ENCODE results near the gene NINL.

DNA sequence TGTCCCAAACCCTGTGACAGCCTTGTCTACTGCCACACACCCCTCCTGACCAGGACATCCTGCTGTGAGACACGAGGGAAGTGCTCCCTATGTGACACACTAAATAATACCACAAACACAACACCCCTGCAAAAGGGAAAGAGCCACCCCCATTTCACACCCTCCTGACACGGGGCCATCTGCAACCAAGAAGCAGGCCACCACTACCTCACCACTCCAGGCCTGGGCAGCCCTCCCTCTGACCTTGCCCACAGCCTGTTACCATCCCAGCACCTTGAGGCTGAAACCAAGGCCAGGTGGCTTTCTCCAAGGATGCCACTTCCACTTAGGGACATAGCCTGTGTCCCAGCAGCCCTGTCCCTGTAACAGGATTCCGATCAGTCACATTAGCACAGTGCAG lies 68.2 kb downstream of the NINL start:
- TF ChIP-seq EZH2 (IDR thresholded peaks at IDR 0.05; ENCODE audit: borderline replicate concordance) (no peak), EZH2phosphoT487 (IDR thresholded peaks at IDR 0.05; ENCODE audit: low read depth, severe bottlenecking, unreplicated experiment) (no peak)
- TF ChIP-seq, protein P1, sequence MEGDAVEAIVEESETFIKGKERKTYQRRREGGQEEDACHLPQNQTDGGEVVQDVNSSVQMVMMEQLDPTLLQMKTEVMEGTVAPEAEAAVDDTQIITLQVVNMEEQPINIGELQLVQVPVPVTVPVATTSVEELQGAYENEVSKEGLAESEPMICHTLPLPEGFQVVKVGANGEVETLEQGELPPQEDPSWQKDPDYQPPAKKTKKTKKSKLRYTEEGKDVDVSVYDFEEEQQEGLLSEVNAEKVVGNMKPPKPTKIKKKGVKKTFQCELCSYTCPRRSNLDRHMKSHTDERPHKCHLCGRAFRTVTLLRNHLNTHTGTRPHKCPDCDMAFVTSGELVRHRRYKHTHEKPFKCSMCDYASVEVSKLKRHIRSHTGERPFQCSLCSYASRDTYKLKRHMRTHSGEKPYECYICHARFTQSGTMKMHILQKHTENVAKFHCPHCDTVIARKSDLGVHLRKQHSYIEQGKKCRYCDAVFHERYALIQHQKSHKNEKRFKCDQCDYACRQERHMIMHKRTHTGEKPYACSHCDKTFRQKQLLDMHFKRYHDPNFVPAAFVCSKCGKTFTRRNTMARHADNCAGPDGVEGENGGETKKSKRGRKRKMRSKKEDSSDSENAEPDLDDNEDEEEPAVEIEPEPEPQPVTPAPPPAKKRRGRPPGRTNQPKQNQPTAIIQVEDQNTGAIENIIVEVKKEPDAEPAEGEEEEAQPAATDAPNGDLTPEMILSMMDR (IDR thresholded peaks at IDR 0.05; ENCODE audit: poor library complexity) = no peak
